Spinal cord (tissue), 10 donors: ENCODE data around the gene ZDHHC19. TPM values are rescaled to one million over a fixed set of nuclear protein-coding genes. Genes with fewer than 3 reads are reported as not detected.
"Not testable (repeated sequence)": the region's sequence is repeated elsewhere in the genome, so short reads cannot be mapped to it uniquely, and the experiment has no call there.

Source experiments
- DNase-seq, 6 donors: peaks; one replicate each; pipeline versions ENCODE4 v3.0.0 to v3.0.0-alpha.2; 2013 to 2015; ENCODE audit warnings: low spot score in 6 of 6, low read depth in 4 of 6
- H3K27ac ChIP-seq: one replicate; pipeline ENCODE4 v1.5.1; 2013; ENCODE audit warnings: low read depth, low read length, control low read depth
- H3K27me3 ChIP-seq: one replicate; pipeline ENCODE4 v1.6.1; 2013; ENCODE audit warnings: low read length; ENCODE audit not compliant: control insufficient read depth, insufficient read depth
- H3K36me3 ChIP-seq: one replicate; pipeline ENCODE4 v1.6.1; 2013; ENCODE audit warnings: low read length; ENCODE audit not compliant: control insufficient read depth, insufficient read depth
- H3K4me1 ChIP-seq: one replicate; pipeline ENCODE4 v1.6.1; 2013; ENCODE audit warnings: low read length; ENCODE audit not compliant: control insufficient read depth, insufficient read depth
- H3K4me3 ChIP-seq: one replicate; pipeline ENCODE4 v1.5.1; 2013; ENCODE audit warnings: low read depth, low read length, control low read depth
- H3K9me3 ChIP-seq: one replicate; pipeline ENCODE4 v1.6.1; 2013; ENCODE audit warnings: low read length; ENCODE audit not compliant: control insufficient read depth, insufficient read depth
- WGBS: methylation state at CpG from one replicate; pipeline ENCODE4 v1.1.5; 2013; ENCODE audit warnings: missing lambda C conversion rate; ENCODE audit not compliant: insufficient coverage; 5-methylcytosine and 5-hydroxymethylcytosine counted together
- polyA plus RNA-seq, 2 donors: library from polyadenylated mRNA; unstranded; fragments of 120-200 nt; gene quantifications; one replicate each; pipeline ENCODE4 v1.2.1, GENCODE V29; 2013; ENCODE audit not compliant: insufficient read length in 2 of 2
- total RNA-seq, 2 donors: library from RNA; depleted of rRNA in 1 of 2; stranded (reverse); fragments of 120-200 nt in 1 of 2; fragments of >200 nt in 1 of 2; gene quantifications; one replicate each; pipeline versions ENCODE4 v1.2.3 to v1.2.4, GENCODE V29; 2013 to 2014
- donor health status: healthy.

ZDHHC19 gene
- total and polyA plus RNA-seq, 4 donors, result 0.30 to 2.5 (median 0.97) TPM

- Histone ChIP-seq H3K9me3 (no peaks in the 10 kb centered on the region), H3K36me3 (no peaks in the 10 kb centered on the region), H3K27ac (peak overlapping the region; percentile 79), H3K4me3 (no peak overlapping the region), H3K4me1 (peaks cover 23% of the 10 kb centered on the region), H3K27me3 (no peaks in the 10 kb centered on the region)
- no peak for DNase-seq
- WGBS, result no CpG with 5 or more reads among the region's 9 CpGs
These were observed 30.9 kb downstream of the ZDHHC19 start for GRCh38 chr3:196180346-196180745.

GRCh38 chr3:196179380-196180308 lies 31.6 kb downstream of the ZDHHC19 start:
- Histone ChIP-seq H3K4me1 (peaks cover 23% of the 10 kb centered on the region), H3K27ac (peak overlapping the region; percentile 79), H3K36me3 (no peaks in the 10 kb centered on the region), H3K9me3 (no peaks in the 10 kb centered on the region), H3K27me3 (no peaks in the 10 kb centered on the region), H3K4me3 (no peak overlapping the region)
- WGBS, result 27% methylated on average over 22 of the region's 24 CpGs
- DNase-seq, result peak in 5 of 6 donors; percentile 66 to 96 (median 83)

- Histone ChIP-seq H3K4me3 (no peak overlapping the region), H3K9me3 (no peaks in the 10 kb centered on the region), H3K27ac (peak overlapping the region; percentile 79), H3K4me1 (peaks cover 23% of the 10 kb centered on the region), H3K36me3 (no peaks in the 10 kb centered on the region), H3K27me3 (no peaks in the 10 kb centered on the region)
- WGBS, result 13% methylated on average over 1 of the region's 6 CpGs
- no peak for DNase-seq
These were observed 32.2 kb downstream of the ZDHHC19 start for GRCh38 chr3:196178993-196179379.

- Histone ChIP-seq H3K4me1 (peaks cover 23% of the 10 kb centered on the region), H3K27ac (no peak overlapping the region), H3K27me3 (no peaks in the 10 kb centered on the region), H3K36me3 (no peaks in the 10 kb centered on the region), H3K9me3 (no peaks in the 10 kb centered on the region), H3K4me3 (no peak overlapping the region)
- no peak for DNase-seq
- whole genome bisulfite sequencing, result no CpG with 5 or more reads among the region's 4 CpGs
These were observed 33.2 kb downstream of the ZDHHC19 start for GRCh38 chr3:196177967-196178366.

GRCh38 chr3:196177567-196177966 lies 33.6 kb downstream of the ZDHHC19 start:
- no peak overlapping the region for H3K4me3 ChIP-seq
- no peak for DNase-seq
- 87% methylated on average over 11 of the region's 16 CpGs for WGBS
- H3K4me1 ChIP-seq, result peaks cover 23% of the 10 kb centered on the region
- H3K36me3 ChIP-seq, result no peaks in the 10 kb centered on the region
- H3K27me3 ChIP-seq, result no peaks in the 10 kb centered on the region
- H3K27ac ChIP-seq, result no peak overlapping the region
- H3K9me3 ChIP-seq, result no peaks in the 10 kb centered on the region

GRCh38 chr3:196175722-196176121 lies 35.5 kb downstream of the ZDHHC19 start:
- Histone ChIP-seq H3K27ac (no peak overlapping the region), H3K27me3 (no peaks in the 10 kb centered on the region), H3K9me3 (no peaks in the 10 kb centered on the region), H3K36me3 (no peaks in the 10 kb centered on the region), H3K4me1 (peaks cover 19% of the 10 kb centered on the region), H3K4me3 (no peak overlapping the region)
- DNase-seq, result no peak
- 84% methylated on average over 8 of the region's 9 CpGs for WGBS

GRCh38 chr3:196175116-196175625 lies 36.0 kb downstream of the ZDHHC19 start:
- 62% methylated on average over 14 of the region's 19 CpGs for WGBS
- DNase-seq, result no peak

GRCh38 chr3:196174652-196175051 lies 36.5 kb downstream of the ZDHHC19 start:
- Histone ChIP-seq H3K4me3 (no peak overlapping the region), H3K27ac (no peak overlapping the region), H3K27me3 (no peaks in the 10 kb centered on the region), H3K9me3 (no peaks in the 10 kb centered on the region), H3K4me1 (peaks cover 15% of the 10 kb centered on the region), H3K36me3 (no peaks in the 10 kb centered on the region)
- DNase-seq, result no peak
- WGBS, result 60% methylated on average over 1 of the region's 3 CpGs

More at GRCh38 chr3:196175116-196175625, 36.0 kb downstream of the ZDHHC19 start:
- H3K36me3 ChIP-seq, result no peaks in the 10 kb centered on the region
- no peak overlapping the region for H3K27ac ChIP-seq
- peaks cover 16% of the 10 kb centered on the region for H3K4me1 ChIP-seq
- H3K4me3 ChIP-seq, result no peak overlapping the region
- H3K9me3 ChIP-seq, result no peaks in the 10 kb centered on the region
- H3K27me3 ChIP-seq, result no peaks in the 10 kb centered on the region

GRCh38 chr3:196170296-196170695 lies 40.9 kb downstream of the ZDHHC19 start:
- H3K4me3 ChIP-seq, H3K9me3 ChIP-seq, H3K27ac ChIP-seq, DNase-seq, H3K36me3 ChIP-seq, H3K27me3 ChIP-seq: not testable (repeated sequence)
- peaks cover 16% of the 10 kb centered on the region for H3K4me1 ChIP-seq
- WGBS, result 96% methylated on average over 8 of the region's 12 CpGs

- DNase-seq, result no peak
- H3K9me3 ChIP-seq, result no peaks in the 10 kb centered on the region
- H3K4me3 ChIP-seq, result no peak overlapping the region
- no peaks in the 10 kb centered on the region for H3K36me3 ChIP-seq
- 91% methylated on average over 5 of the region's 5 CpGs for WGBS
- no peak overlapping the region for H3K27ac ChIP-seq
- no peaks in the 10 kb centered on the region for H3K27me3 ChIP-seq
- peaks cover 16% of the 10 kb centered on the region for H3K4me1 ChIP-seq
These were observed 41.4 kb downstream of the ZDHHC19 start for GRCh38 chr3:196169836-196170240.
